Lung (tissue), 12 donors: Measurements from ENCODE around the gene EIF3M. TPM values are rescaled to one million over a fixed set of nuclear protein-coding genes. Genes with fewer than 3 reads are reported as not detected.

Experiments
- ATAC-seq: fragments of 200-7000 bp; cut with Tn5 transposase; one replicate; pipeline ENCODE4 v1.9.1; 2020; ENCODE audit warnings: moderate number of reproducible peaks; ENCODE audit not compliant: insufficient read depth, low FRiP score
- DNase-seq, 3 donors: peaks; one replicate each; pipeline ENCODE4 v3.0.0-alpha.2; 2013 to 2017
- H3K27ac ChIP-seq, 2 donors: one replicate each; pipeline ENCODE4 v1.5.1; 2013; ENCODE audit warnings: mild to moderate bottlenecking in 2 of 2, moderate library complexity in 2 of 2, control low read depth in 1 of 2, inconsistent platforms in 1 of 2, low read depth in 1 of 2, low read length in 1 of 2
- H3K27me3 ChIP-seq, 3 donors: one replicate each; pipeline ENCODE4 v1.5.1; 2013; ENCODE audit warnings: low read length in 2 of 3; ENCODE audit not compliant: control insufficient read depth in 3 of 3, insufficient read depth in 3 of 3
- H3K36me3 ChIP-seq, 4 donors: one replicate each; pipeline ENCODE4 v1.5.1; 2013; ENCODE audit warnings: low read length in 4 of 4, mild to moderate bottlenecking in 1 of 4, moderate library complexity in 1 of 4; ENCODE audit not compliant: control insufficient read depth in 4 of 4, insufficient read depth in 4 of 4
- H3K4me1 ChIP-seq, 5 donors: one replicate each; pipeline ENCODE4 v1.5.1; 2013; ENCODE audit warnings: low read length in 5 of 5, mild to moderate bottlenecking in 2 of 5, moderate library complexity in 1 of 5; ENCODE audit not compliant: control insufficient read depth in 5 of 5, insufficient read depth in 5 of 5
- H3K4me3 ChIP-seq: one replicate; pipeline ENCODE4 v1.5.1; 2013; ENCODE audit warnings: mild to moderate bottlenecking, control low read depth, moderate library complexity
- H3K9ac ChIP-seq, 2 donors: one replicate each; pipeline ENCODE4 v1.5.1; 2013; ENCODE audit warnings: low read length in 2 of 2, control low read depth in 1 of 2; ENCODE audit not compliant: insufficient read depth in 1 of 2
- H3K9me3 ChIP-seq, 4 donors: one replicate each; pipeline ENCODE4 v1.5.1; 2013; ENCODE audit warnings: low read length in 3 of 4, mild to moderate bottlenecking in 1 of 4, moderate library complexity in 1 of 4; ENCODE audit not compliant: control insufficient read depth in 4 of 4, insufficient read depth in 3 of 4
- CTCF ChIP-seq: IDR thresholded peaks from 2 replicates; pipeline ENCODE4 v1.5.1; 2012; ENCODE audit warnings: mild to moderate bottlenecking; ENCODE audit errors: control extremely low read depth, extremely low read depth
- WGBS, 2 donors: extraction: QIAGEN DNeasy Blood & Tissue Kit; methylation state at CpG; one replicate each; pipeline ENCODE4 v1.1.7; 2013; 5-methylcytosine and 5-hydroxymethylcytosine counted together
- polyA plus RNA-seq, 2 donors: library from polyadenylated mRNA; stranded (reverse); fragments of 200-250 nt; gene quantifications; one replicate each; pipeline ENCODE4 v1.2.1, GENCODE V29; 2013
- total RNA-seq, 2 donors: library from RNA; depleted of rRNA in 1 of 2; stranded (reverse); fragments of >200 nt in 1 of 2; gene quantifications; one replicate each; pipeline ENCODE4 v1.2.1, GENCODE V29; 2014 to 2021
- donor health status: control.
- donor health status: control.
- donor health status: Bipolar disorder and iron deficiency.
- donor health status: healthy.
- donor health status: DM: yes; HTN: yes; CAD: no.

EIF3M gene
- total and polyA plus RNA-seq, 4 donors: 168 to 247 (median 208) TPM

- H3K4me3 ChIP-seq: no peak overlapping the region
- TF ChIP-seq CTCF: no peak
- H3K4me1 ChIP-seq: peaks cover 0 to 5% (median 0%) of the 10 kb centered on the region in 5 donors
- no peak overlapping the region for H3K27ac ChIP-seq
- no peak overlapping the region for H3K9ac ChIP-seq
- no peaks in the 10 kb centered on the region for H3K27me3 ChIP-seq
- WGBS, 2 donors: 63 to 75% methylated on average over 4 of the region's 4 CpGs
- ATAC-seq (no peak), DNase-seq (no peak)
- no peaks in the 10 kb centered on the region for H3K36me3 ChIP-seq
- peaks cover 0 to 3% (median 0%) of the 10 kb centered on the region in 4 donors for H3K9me3 ChIP-seq
Measured at GRCh38 chr11:32616903-32617302, 33.3 kb downstream of the EIF3M start.

GRCh38 chr11:32630844-32631243, 47.2 kb downstream of the EIF3M start:
- no peak overlapping the region for H3K9ac ChIP-seq
- no peaks in the 10 kb centered on the region for H3K4me1 ChIP-seq
- no peak for TF ChIP-seq CTCF
- ATAC-seq: no peak
- H3K27me3 ChIP-seq: no peaks in the 10 kb centered on the region
- no peak overlapping the region for H3K4me3 ChIP-seq
- no peak overlapping the region for H3K27ac ChIP-seq
- H3K9me3 ChIP-seq: no peaks in the 10 kb centered on the region
- H3K36me3 ChIP-seq: no peaks in the 10 kb centered on the region
- no peak for DNase-seq

- no peak overlapping the region for H3K4me3 ChIP-seq
- WGBS, 2 donors: 86 to 92% methylated on average over 2 of the region's 2 CpGs
- no peak overlapping the region for H3K9ac ChIP-seq
- no peaks in the 10 kb centered on the region for H3K36me3 ChIP-seq
- H3K27ac ChIP-seq: no peak overlapping the region
- DNase-seq (no peak), ATAC-seq (no peak)
- no peaks in the 10 kb centered on the region for H3K9me3 ChIP-seq
- no peaks in the 10 kb centered on the region for H3K4me1 ChIP-seq
- TF ChIP-seq CTCF: no peak
- H3K27me3 ChIP-seq: no peaks in the 10 kb centered on the region
Measured at GRCh38 chr11:32635819-32636218, 52.2 kb downstream of the EIF3M start.

GRCh38 chr11:32641361-32641760, 57.7 kb downstream of the EIF3M start:
- no peak overlapping the region for H3K4me3 ChIP-seq
- no peaks in the 10 kb centered on the region for H3K36me3 ChIP-seq
- no peak overlapping the region for H3K9ac ChIP-seq
- DNase-seq: no peak
- ATAC-seq: no peak
- H3K4me1 ChIP-seq: no peaks in the 10 kb centered on the region
- H3K27me3 ChIP-seq: no peaks in the 10 kb centered on the region
- no peak overlapping the region for H3K27ac ChIP-seq
- TF ChIP-seq CTCF: no peak
- H3K9me3 ChIP-seq: no peaks in the 10 kb centered on the region
